Loucy (cell line): ENCODE measurements around the gene TNNI3K.

Experiments used
- H2AFZ ChIP-seq: fragments of 200-600 bp; sonication (generic); 2 replicates; pipeline ENCODE4 v1.6.0; 2016; ENCODE audit warnings: antibody characterized with exemption, mild to moderate bottlenecking, low read length, moderate library complexity
- H3F3A ChIP-seq: fragments of 200-600 bp; 2 replicates; pipeline ENCODE4 v1.6.0; 2016; ENCODE audit warnings: antibody characterized with exemption, low read depth, mild to moderate bottlenecking
- H3K27me3 ChIP-seq: fragments of 200-600 bp; sonication (generic); 2 replicates; pipeline ENCODE4 v1.6.1; 2014; ENCODE audit warnings: low read length, mild to moderate bottlenecking; ENCODE audit not compliant: insufficient read depth, poor library complexity, severe bottlenecking
- H3K36me3 ChIP-seq: fragments of 200-600 bp; sonication (generic); 2 replicates; pipeline ENCODE4 v1.6.1; 2016; ENCODE audit warnings: low read length; ENCODE audit not compliant: insufficient read depth
- H3K4me1 ChIP-seq: fragments of 200-600 bp; sonication (generic); 2 replicates; pipeline ENCODE4 v1.5.1; 2014; ENCODE audit warnings: low read length, mild to moderate bottlenecking; ENCODE audit not compliant: insufficient read depth, poor library complexity, severe bottlenecking
- H3K4me2 ChIP-seq: fragments of 200-600 bp; sonication (generic); 2 replicates; pipeline ENCODE4 v1.6.0; 2014; ENCODE audit warnings: antibody characterized with exemption, low read length, low read depth, mild to moderate bottlenecking; ENCODE audit not compliant: poor library complexity, severe bottlenecking
- H3K4me3 ChIP-seq: fragments of 200-600 bp; sonication (generic); 2 replicates; pipeline ENCODE4 v1.5.1; 2014; ENCODE audit warnings: low read length, mild to moderate bottlenecking, mixed read lengths; ENCODE audit not compliant: poor library complexity, severe bottlenecking
- H3K79me2 ChIP-seq: fragments of 200-600 bp; sonication (generic); 2 replicates; pipeline ENCODE4 v1.6.1; 2014; ENCODE audit warnings: low read length; ENCODE audit not compliant: insufficient read depth
- H3K9ac ChIP-seq: fragments of 200-600 bp; sonication (generic); 2 replicates; pipeline ENCODE4 v1.6.0; 2014; ENCODE audit warnings: mild to moderate bottlenecking, low read depth, low read length, moderate library complexity; ENCODE audit not compliant: poor library complexity, severe bottlenecking
- H3K9me2 ChIP-seq: fragments of 200-600 bp; sonication (generic); replicated peaks from 2 replicates; pipeline ENCODE4 v1.6.1; 2016; ENCODE audit warnings: low read depth, low read length, mixed read lengths
- H3K9me3 ChIP-seq: fragments of 200-600 bp; sonication (generic); 2 replicates; pipeline ENCODE4 v1.6.1; 2014; ENCODE audit warnings: mild to moderate bottlenecking, antibody characterized with exemption, low read length, low read depth; ENCODE audit not compliant: insufficient read depth
- H4K20me1 ChIP-seq: fragments of 200-600 bp; sonication (generic); 2 replicates; pipeline ENCODE4 v1.6.0; 2014; ENCODE audit warnings: antibody characterized with exemption, low read length, mild to moderate bottlenecking; ENCODE audit not compliant: insufficient read depth, poor library complexity, severe bottlenecking
- EZH2phosphoT487 ChIP-seq: fragments of 200-600 bp; IDR thresholded peaks from 2 replicates; pipeline ENCODE4 v1.6.1; 2018; ENCODE audit warnings: antibody characterized with exemption, mild to moderate bottlenecking, moderate library complexity, borderline replicate concordance
- TF ChIP-seq, protein P1 (sequence below): fragments of 200-600 bp; sonication (generic); conservative IDR thresholded peaks from 2 replicates; pipeline ENCODE4 v1.5.1; 2014; ENCODE audit warnings: mild to moderate bottlenecking, antibody characterized with exemption, low read length

TNNI3K gene

DNA sequence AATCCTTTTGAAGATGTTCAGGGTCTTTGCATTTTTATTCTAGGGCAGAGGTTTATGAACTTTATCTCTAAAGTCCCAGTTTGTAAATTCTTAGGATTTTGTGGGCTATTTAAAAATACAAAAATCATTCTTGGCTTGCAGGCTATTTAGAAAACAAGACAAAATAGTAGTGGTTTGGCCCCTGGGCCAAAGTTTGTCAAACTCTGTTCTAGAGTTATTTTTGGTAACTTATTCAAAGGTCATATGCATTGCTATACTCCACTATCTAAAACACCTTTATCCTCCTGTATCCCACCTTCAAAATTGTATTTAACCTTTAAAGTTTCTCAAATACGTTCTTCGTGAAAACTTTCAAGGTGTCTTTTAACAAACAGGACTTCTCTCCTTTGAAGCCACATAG, 352.7 kb downstream of the TNNI3K start:
- Histone ChIP-seq H3K4me1 (no peaks in the 10 kb centered on the region), H3K9ac (no peak overlapping the region), H2AFZ (peak overlapping the region; percentile 41; the same call in 1 of the 2 replicates), H3F3A (no peaks in the 10 kb centered on the region), H4K20me1 (no peaks in the 10 kb centered on the region), H3K9me2 (no peaks in the 10 kb centered on the region), H3K36me3 (no peaks in the 10 kb centered on the region), H3K9me3 (no peaks in the 10 kb centered on the region), H3K79me2 (no peaks in the 10 kb centered on the region), H3K4me3 (no peak overlapping the region), H3K27me3 (no peaks in the 10 kb centered on the region), H3K4me2 (no peak overlapping the region)
- TF ChIP-seq, protein P1, sequence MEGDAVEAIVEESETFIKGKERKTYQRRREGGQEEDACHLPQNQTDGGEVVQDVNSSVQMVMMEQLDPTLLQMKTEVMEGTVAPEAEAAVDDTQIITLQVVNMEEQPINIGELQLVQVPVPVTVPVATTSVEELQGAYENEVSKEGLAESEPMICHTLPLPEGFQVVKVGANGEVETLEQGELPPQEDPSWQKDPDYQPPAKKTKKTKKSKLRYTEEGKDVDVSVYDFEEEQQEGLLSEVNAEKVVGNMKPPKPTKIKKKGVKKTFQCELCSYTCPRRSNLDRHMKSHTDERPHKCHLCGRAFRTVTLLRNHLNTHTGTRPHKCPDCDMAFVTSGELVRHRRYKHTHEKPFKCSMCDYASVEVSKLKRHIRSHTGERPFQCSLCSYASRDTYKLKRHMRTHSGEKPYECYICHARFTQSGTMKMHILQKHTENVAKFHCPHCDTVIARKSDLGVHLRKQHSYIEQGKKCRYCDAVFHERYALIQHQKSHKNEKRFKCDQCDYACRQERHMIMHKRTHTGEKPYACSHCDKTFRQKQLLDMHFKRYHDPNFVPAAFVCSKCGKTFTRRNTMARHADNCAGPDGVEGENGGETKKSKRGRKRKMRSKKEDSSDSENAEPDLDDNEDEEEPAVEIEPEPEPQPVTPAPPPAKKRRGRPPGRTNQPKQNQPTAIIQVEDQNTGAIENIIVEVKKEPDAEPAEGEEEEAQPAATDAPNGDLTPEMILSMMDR, result no peak
- TF ChIP-seq EZH2phosphoT487, result no peak

DNA sequence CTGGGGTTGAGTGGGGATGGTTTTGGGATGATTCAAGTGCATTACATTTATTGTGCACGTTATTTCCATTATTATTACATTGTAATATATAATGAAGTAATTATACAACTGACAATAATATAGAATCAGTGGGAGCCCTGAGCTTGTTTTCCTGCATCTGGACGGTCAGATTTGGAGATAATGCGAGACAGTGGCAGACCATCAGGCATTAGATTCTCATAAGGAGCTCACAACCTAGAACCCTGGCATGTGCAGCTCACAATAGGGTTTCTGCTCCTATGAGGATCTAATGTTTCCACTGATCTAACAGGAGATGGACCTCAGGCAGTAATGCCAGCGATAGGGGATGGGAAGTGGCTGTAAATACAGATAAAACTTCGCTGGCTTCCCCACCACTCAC, 355.1 kb downstream of the TNNI3K start:
- no peaks in the 10 kb centered on the region for H3K4me1 ChIP-seq
- H3F3A ChIP-seq, result no peaks in the 10 kb centered on the region
- no peak overlapping the region for H3K9ac ChIP-seq
- TF ChIP-seq EZH2phosphoT487, result no peak
- TF ChIP-seq, protein P1, result no peak
- no peaks in the 10 kb centered on the region for H3K9me2 ChIP-seq
- H3K4me3 ChIP-seq, result no peak overlapping the region
- H3K9me3 ChIP-seq, result no peaks in the 10 kb centered on the region
- H3K4me2 ChIP-seq, result no peak overlapping the region
- no peaks in the 10 kb centered on the region for H3K36me3 ChIP-seq
- H3K79me2 ChIP-seq, result no peaks in the 10 kb centered on the region
- no peak overlapping the region for H2AFZ ChIP-seq
- no peaks in the 10 kb centered on the region for H4K20me1 ChIP-seq
- no peaks in the 10 kb centered on the region for H3K27me3 ChIP-seq

DNA sequence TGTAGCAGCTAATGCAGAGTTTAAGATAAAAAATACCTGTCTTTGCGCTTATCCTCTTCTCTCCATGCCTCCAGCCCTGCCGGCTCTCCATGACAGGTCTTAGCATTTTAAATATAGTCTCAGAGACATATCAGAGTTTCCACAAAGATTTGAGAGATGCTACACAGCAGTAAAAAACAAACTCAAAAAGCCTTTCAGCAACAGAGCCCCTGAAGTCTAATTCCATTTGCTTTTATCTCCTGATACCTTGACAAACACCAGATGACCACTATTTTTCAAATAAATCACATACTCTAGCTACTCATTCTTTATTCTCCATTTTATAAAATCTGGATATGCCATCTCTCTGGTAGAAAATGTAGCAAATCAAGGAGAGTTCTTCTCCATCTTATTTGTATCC, 356.8 kb downstream of the TNNI3K start:
- Histone ChIP-seq H3K4me3 (no peak overlapping the region), H3K4me1 (no peaks in the 10 kb centered on the region), H3K9ac (no peak overlapping the region), H3F3A (no peaks in the 10 kb centered on the region), H3K27me3 (no peaks in the 10 kb centered on the region), H3K9me2 (no peaks in the 10 kb centered on the region), H3K4me2 (no peak overlapping the region), H2AFZ (no peak overlapping the region), H3K9me3 (no peaks in the 10 kb centered on the region), H4K20me1 (no peaks in the 10 kb centered on the region), H3K79me2 (no peaks in the 10 kb centered on the region), H3K36me3 (no peaks in the 10 kb centered on the region)
- no peak for TF ChIP-seq EZH2phosphoT487
- TF ChIP-seq, protein P1, result no peak
